Activated CD8-positive, alpha-beta memory T cell treated with anti-CD3 and anti-CD28 coated beads for 1 hour (primary cell): ENCODE measurements around the gene OSBPL2.
A peak's percentile ranks its signal among the peaks of the same experiment; 100 is the strongest.

ENCODE experiments used
- DNase-seq, 2 donors: peaks; one replicate each; pipeline ENCODE4 v3.0.0-alpha.2; 2020; ENCODE audit warnings: low read depth in 1 of 2; ENCODE audit errors: extremely low read depth in 1 of 2

Gene OSBPL2

GRCh38 chr20:62237801-62238568 lies at the start of gene OSBPL2:
Gene OSBPL2, plus strand, starts transcription at chr20:62238521. Its CDS starts 17,664 bp downstream, at chr20:62256185.
- peak; percentile 99 to 100 for DNase-seq

GRCh38 chr20:62190639-62191411 lies 47.5 kb upstream of the OSBPL2 start:
- DNase-seq: no peak

- DNase-seq: no peak
Measured at GRCh38 chr20:62191781-62192559, 46.4 kb upstream of the OSBPL2 start.

GRCh38 chr20:62192635-62193034 lies 45.7 kb upstream of the OSBPL2 start:
- no peak for DNase-seq

DNA sequence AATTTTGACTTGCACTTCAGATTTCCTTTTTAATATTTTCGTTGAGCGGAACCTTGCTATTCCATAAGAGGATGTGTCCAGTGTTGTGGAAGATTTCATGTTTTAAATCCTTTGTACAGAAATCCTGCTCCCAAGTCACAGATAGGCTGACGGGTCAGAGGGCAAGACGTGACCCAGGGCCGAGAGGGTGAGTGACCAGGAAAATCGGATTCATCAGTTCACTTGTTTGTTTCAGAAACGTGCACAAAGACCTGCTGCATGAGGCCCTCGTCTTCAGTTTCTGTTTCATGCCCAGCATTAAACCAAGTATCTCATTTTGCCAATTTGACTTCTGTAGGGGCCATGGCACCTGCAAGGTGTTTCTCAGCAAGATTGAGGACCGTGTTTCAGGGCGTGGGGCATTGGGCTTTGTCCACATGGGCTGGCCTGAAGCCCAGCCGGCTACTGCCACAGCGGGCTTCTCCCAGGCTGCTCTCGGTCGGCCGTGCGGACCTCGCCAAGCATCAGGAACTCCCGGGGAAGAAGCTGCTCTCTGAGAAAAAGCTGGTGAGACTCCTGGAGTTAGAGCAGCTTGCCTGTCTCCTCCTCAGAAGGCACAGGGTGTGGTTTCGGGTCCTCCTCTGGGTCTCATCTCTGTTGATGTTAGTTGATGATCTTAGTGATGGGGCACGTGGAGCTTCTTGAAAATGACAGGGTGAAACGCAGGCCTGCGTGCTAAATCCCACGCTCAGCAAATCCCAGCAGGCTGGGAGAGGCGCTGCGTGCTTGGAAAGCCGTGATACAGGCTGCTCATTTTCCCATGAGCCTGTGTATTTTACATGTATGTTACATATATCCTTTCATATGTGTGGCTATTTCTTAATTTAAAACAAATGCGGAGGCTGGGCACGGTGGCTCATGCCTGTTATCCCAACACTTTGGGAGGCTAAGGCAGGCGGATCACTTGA lies 45.0 kb upstream of the OSBPL2 start:
- DNase-seq: no peak

DNA sequence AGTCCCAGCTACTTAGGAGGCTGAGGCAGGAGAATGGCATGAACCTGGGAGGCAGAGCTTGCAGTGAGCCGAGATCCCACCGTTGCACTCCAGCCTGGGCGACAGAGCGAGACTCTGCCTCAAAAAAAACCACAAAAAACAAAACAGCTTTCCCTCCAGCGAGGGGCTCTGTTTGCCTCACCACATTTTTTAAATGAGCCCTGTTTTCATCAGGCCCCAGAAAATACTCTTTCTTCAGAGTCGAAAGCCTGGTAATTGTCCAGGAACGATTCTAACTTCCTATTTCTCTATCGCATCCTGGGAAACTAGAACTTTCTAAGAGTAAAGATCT lies 43.3 kb upstream of the OSBPL2 start:
- DNase-seq: no peak

GRCh38 chr20:62195736-62196135 lies 42.6 kb upstream of the OSBPL2 start:
- no peak for DNase-seq

- no peak for DNase-seq
Measured at GRCh38 chr20:62196286-62196685, 42.0 kb upstream of the OSBPL2 start.

DNA sequence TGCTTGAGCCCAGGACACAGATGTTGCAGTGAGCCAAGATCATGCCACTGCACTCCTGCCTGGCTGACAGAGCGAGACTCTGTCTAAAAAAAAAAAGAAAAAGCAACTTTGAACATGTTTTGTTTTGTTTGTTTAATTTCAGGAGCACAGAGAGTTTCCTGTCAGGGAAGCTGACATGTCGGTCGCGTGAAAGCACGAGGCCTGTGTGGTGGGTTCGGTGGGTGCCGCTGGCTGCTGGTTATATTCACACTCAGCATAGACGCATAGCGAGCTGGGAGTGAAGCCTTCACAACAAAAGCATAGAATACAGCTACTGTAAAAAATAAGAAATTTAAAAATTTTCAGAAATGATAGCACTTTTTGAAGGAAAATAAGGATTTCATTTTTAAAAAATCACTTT lies 41.0 kb upstream of the OSBPL2 start:
- no peak for DNase-seq

DNA sequence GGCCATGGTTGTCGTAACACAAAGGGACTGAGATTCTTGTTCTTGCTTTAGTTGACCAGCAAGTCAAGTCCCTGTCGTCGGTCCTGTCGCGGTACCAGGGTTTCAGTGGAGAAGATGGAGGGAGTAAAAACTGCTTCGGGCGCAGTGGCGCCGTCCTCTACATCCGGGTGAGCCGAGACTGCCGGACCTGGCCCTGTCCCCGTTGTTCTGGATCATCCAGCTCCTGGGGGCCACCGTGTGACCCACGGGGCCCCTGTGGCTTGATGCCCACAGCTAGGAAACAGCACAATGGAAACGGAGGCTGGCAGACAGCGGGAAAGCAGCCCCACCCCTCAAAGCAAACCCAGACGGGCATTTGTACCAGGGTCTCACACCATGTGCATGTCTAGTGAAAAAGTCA lies 40.5 kb upstream of the OSBPL2 start:
- no peak for DNase-seq

DNA sequence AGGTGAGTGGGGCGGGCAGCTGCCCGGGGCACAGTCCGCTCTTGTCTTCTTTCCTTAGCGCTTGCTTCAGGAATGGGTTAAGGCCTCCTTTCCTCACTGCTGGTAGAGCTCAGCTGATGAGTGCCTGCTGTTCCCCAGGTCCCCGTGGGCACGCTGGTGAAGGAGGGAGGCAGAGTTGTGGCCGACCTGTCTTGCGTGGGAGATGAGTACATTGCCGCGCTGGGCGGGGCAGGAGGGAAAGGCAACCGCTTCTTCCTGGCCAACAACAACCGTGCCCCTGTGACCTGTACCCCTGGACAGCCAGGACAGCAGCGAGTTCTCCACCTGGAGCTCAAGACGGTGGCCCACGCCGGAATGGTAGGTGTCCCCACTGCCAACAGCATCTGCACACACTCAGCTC lies 39.8 kb upstream of the OSBPL2 start:
- no peak for DNase-seq

DNA sequence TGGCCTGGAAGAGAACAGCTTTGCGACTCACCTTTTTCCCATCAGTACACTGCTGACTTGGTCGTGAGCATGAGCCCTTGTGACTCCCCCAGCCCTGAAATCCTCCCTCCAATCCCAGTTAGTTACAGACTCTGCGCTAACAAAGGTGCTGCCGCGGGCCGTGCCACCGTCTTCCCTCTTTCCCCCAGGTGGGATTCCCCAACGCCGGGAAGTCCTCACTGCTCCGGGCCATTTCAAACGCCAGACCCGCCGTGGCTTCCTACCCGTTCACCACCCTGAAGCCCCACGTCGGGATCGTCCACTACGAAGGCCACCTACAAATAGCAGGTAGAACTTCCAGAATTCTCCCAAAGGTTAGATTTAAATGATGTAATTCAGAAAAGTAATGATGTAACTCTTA lies 39.4 kb upstream of the OSBPL2 start:
- no peak for DNase-seq

- no peak for DNase-seq
Measured at GRCh38 chr20:62200491-62201172, 37.7 kb upstream of the OSBPL2 start.

DNA sequence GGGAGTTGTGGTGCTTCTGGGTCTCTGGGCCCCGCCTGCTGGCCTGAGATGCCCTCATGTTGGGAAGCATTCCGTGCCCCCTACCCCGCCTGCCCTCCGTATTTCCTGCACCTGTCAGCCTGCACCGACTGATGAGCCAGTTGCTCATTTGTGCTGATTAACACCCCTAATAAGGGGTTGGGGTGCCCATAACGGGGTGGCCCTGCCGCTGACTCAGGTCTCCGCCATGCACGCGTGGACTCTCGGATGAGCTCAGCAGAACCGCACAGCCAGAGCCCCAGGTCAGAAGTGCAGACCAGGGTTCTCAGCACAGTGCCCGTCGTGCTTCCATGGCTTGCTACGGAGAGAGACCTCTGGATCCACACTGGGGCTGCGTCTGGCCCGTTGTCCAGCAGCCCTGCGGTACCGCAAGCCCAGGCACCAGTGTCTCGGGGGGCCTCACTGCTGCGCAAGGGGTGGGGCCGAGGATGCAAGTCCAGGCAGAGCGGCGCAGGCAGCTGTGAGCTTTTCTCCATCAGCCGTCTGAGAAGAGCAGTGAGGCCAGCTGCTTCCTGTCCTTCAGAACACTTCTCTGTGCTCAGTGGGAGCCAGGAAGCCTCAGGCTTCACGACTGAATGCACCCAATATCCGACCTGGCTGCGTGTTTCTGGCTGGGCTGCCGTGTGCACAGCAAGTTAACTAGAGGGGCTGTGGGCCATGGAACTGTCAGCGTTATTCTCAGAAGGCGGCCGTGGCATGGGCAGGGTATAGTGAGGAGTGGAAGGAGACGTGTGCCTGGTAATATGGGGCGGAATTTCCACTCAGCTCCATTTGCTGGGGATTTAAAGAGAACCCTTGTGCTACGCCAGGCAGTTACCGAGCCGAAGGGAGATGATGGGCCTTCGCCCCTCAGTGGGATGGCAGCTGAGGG lies 36.9 kb upstream of the OSBPL2 start:
- no peak for DNase-seq

- no peak for DNase-seq
Measured at GRCh38 chr20:62202083-62202395, 36.3 kb upstream of the OSBPL2 start.

- no peak for DNase-seq
Measured at GRCh38 chr20:62202676-62203377, 35.5 kb upstream of the OSBPL2 start.

DNA sequence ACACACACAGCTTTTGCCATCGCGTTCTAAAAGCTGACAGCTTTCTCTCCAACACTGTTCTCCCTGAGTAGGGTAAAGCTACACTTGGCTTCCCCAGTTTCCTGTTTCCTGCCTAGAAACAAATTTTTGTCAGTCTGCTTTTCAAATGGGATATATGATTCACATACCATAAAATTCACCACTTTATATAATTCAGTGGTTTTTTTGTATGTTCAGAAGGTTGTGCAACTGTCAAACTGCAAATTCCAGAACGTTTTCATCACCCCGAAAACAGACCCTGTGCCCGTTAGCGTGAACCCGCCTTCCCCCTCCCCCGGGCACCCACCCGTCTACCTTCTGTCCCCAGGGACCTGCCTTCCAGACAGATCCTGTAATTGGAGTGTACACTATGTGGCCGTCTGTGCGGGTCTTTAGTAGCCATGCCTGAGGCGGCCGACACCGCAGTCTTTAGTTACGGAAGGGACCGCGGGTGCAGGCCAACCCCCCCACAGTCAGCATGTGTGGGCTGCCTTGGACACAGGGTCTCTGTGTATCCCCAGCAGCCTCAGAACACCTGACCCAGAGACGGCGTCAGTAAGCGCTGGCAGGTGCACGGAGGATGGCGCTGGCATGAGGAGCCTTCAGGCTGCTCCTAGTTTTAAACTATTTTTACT lies 34.8 kb upstream of the OSBPL2 start:
- DNase-seq: no peak
